DMS153 treated with DMSO at 0.1 percent for 48 hours (cell line): ENCODE data around the gene ZFP57.

Source experiments
- DNase-seq: peaks from one replicate; lab custom pipeline; 2025; ENCODE audit not compliant: unreplicated experiment; lab: John Stamatoyannopoulos, UW

The ZFP57 gene

GRCh38 chr6:29656157-29656556 lies 24.8 kb downstream of the ZFP57 start:
- no peak for DNase-seq

GRCh38 chr6:29655658-29656057 lies 25.3 kb downstream of the ZFP57 start:
- DNase-seq = no peak

- peak; percentile 74 for DNase-seq
Observed at GRCh38 chr6:29653452-29654038, 27.4 kb downstream of the ZFP57 start.

GRCh38 chr6:29652198-29652584 lies 28.8 kb downstream of the ZFP57 start:
- DNase-seq = no peak

- DNase-seq = peak; percentile 15
Observed at GRCh38 chr6:29651413-29652197, 29.3 kb downstream of the ZFP57 start.

- DNase-seq = peak; percentile 92
Observed at GRCh38 chr6:29649701-29650673, 31.0 kb downstream of the ZFP57 start.

GRCh38 chr6:29647927-29648642 lies 32.9 kb downstream of the ZFP57 start:
- peak; percentile 33 for DNase-seq

- DNase-seq = no peak
Observed at GRCh38 chr6:29641430-29642148, 39.4 kb downstream of the ZFP57 start.

GRCh38 chr6:29637247-29637646 lies 43.7 kb downstream of the ZFP57 start:
- DNase-seq = no peak

- DNase-seq = no peak
Observed at GRCh38 chr6:29633534-29633905, 47.4 kb downstream of the ZFP57 start.

GRCh38 chr6:29632789-29633533 lies 48.0 kb downstream of the ZFP57 start, which contains the start of gene GABBR1:
Gene GABBR1, minus strand, starts transcription at chr6:29633183. Its CDS starts 798 bp downstream, at chr6:29632385.
- DNase-seq = peak; percentile 78

- DNase-seq = peak; percentile 15
Observed at GRCh38 chr6:29631860-29632731, 48.9 kb downstream of the ZFP57 start.

- no peak for DNase-seq
Observed at GRCh38 chr6:29631209-29631810, 49.6 kb downstream of the ZFP57 start.

- no peak for DNase-seq
Observed at GRCh38 chr6:29630315-29630714, 50.6 kb downstream of the ZFP57 start.

- no peak for DNase-seq
Observed at GRCh38 chr6:29629571-29629970, 51.4 kb downstream of the ZFP57 start.

- DNase-seq = peak; percentile 66
Observed at GRCh38 chr6:29628419-29629281, 52.3 kb downstream of the ZFP57 start.

- DNase-seq = no peak
Observed at GRCh38 chr6:29627755-29628418, 53.1 kb downstream of the ZFP57 start.
